ENCODE measurements around the gene PABPN1. TPM values are rescaled to one million over a fixed set of nuclear protein-coding genes. Genes with fewer than 3 reads are reported as not detected.

PABPN1 gene
- total and polyA plus RNA-seq, 2 of the 13 experiments (the other 11 are each of a cell fraction or from before 2014, with no cell fraction given), result 233 to 524 TPM

DNA sequence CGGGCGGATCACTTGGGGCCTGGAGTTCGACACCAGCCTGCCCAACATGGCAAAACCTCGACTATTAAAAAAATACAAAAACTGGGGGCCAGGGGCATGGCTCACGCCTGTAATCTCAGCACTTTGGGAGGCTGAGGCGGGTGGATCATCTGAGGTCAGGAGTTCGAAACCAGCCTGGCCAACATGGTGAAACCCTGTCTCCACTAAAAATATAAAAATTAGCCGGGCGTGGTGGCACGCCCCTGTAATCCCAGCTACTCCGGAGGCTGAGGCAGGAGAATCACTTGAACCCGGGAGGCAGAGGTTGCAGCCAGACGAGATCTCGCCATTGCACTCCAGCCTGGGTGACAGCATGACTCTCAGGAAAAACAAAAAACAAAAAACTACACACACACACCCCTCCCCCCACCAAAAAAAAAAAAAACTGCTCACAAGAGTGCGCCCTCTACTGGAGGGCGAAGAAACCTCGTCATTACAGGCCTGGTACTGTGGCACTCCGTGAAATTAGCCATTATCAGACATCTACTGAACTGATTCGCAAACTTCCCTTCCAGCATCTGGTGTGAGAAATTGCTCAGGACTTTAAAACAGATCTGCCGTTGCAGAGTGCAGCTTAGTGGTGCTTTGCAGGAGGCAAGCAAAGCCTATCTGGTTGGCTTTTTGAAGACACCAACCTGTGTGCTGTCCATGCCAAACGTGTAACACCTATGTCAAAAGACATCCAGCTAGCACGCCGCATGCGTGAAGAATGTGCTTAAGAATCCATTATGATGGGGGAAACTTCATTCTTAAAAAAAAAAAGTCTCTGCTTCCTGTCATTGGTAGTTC lies 26.3 kb upstream of the PABPN1 start (continued):
- no peak; the same call in 1 of the 2 replicates for TF ChIP-seq KLF15 (CRISPR knock-in tag; IDR thresholded peaks at IDR 0.05; ENCODE audit: borderline replicate concordance)
- TF ChIP-seq, protein P1, sequence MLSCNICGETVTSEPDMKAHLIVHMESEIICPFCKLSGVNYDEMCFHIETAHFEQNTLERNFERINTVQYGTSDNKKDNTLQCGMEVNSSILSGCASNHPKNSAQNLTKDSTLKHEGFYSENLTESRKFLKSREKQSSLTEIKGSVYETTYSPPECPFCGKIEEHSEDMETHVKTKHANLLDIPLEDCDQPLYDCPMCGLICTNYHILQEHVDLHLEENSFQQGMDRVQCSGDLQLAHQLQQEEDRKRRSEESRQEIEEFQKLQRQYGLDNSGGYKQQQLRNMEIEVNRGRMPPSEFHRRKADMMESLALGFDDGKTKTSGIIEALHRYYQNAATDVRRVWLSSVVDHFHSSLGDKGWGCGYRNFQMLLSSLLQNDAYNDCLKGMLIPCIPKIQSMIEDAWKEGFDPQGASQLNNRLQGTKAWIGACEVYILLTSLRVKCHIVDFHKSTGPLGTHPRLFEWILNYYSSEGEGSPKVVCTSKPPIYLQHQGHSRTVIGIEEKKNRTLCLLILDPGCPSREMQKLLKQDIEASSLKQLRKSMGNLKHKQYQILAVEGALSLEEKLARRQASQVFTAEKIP (CRISPR knock-in tag; IDR thresholded peaks at IDR 0.05; ENCODE audit: borderline replicate concordance), result no peak
- TF ChIP-seq BRCA1 (CRISPR knock-in tag; IDR thresholded peaks at IDR 0.05), result 0 out of 2 replicates have a peak, but pooled peaks have one; percentile 64
- TF ChIP-seq ZNF704 (CRISPR knock-in tag; IDR thresholded peaks at IDR 0.05; ENCODE audit: borderline replicate concordance), result no peak; the same call in 1 of the 2 replicates
- no peak for TF ChIP-seq POLR2AphosphoS2 (IDR thresholded peaks at IDR 0.05; ENCODE audit: low read depth, low read length)
- TF ChIP-seq ZFP37 (CRISPR knock-in tag; IDR thresholded peaks at IDR 0.05; ENCODE audit: borderline replicate concordance), result 0 out of 2 replicates have a peak, but pooled peaks have one; percentile 57
- no peak for TF ChIP-seq E2F2 (CRISPR knock-in tag; IDR thresholded peaks at IDR 0.05; ENCODE audit: borderline replicate concordance)
- no peak for TF ChIP-seq ZNF432 (CRISPR knock-in tag; IDR thresholded peaks at IDR 0.05; ENCODE audit: borderline replicate concordance)
- TF ChIP-seq PCBP2 (optimal IDR thresholded peaks at IDR 0.05; ENCODE audit: low read depth, low read length, poor library complexity, severe bottlenecking), result no peak
- no peak for TF ChIP-seq HMG20B (CRISPR knock-in tag; conservative IDR thresholded peaks at IDR 0.05)
- TF ChIP-seq ZFX (CRISPR knock-in tag; IDR thresholded peaks at IDR 0.05; ENCODE audit: low read depth), result peak; percentile 60
- TF ChIP-seq ZNF83 (CRISPR knock-in tag; IDR thresholded peaks at IDR 0.05; ENCODE audit: borderline replicate concordance), result no peak
- TF ChIP-seq NR0B2 (CRISPR knock-in tag; IDR thresholded peaks at IDR 0.05), result peak; percentile 47; the same call in 1 of the 2 replicates
- peak; percentile 60 for TF ChIP-seq ZC3H13 (CRISPR knock-in tag; IDR thresholded peaks at IDR 0.05)
- no peak for TF ChIP-seq GRHL1 (CRISPR knock-in tag; conservative IDR thresholded peaks at IDR 0.05)
- TF ChIP-seq, protein P2, sequence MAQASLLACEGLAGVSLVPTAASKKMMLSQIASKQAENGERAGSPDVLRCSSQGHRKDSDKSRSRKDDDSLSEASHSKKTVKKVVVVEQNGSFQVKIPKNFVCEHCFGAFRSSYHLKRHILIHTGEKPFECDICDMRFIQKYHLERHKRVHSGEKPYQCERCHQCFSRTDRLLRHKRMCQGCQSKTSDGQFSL (CRISPR knock-in tag; IDR thresholded peaks at IDR 0.05), result peak; percentile 74; the same call in 1 of the 2 replicates
- TF ChIP-seq CC2D1A (CRISPR knock-in tag; IDR thresholded peaks at IDR 0.05), result 0 out of 2 replicates have a peak, but pooled peaks have one; percentile 90
- TF ChIP-seq TGIF2 (CRISPR knock-in tag; IDR thresholded peaks at IDR 0.05), result no peak
- TF ChIP-seq RBM39 (IDR thresholded peaks at IDR 0.05; ENCODE audit: low read depth, low read length, poor library complexity, severe bottlenecking), result no peak
- TF ChIP-seq ZNF414 (CRISPR knock-in tag; IDR thresholded peaks at IDR 0.05), result no peak
